Measurements from ENCODE around the gene PCNT. TPM values are rescaled to one million over a fixed set of nuclear protein-coding genes. Genes with fewer than 3 reads are reported as not detected.

PCNT gene
- total RNA-seq, 2 donors from 2014 or later: 58.1 to 120 TPM

GRCh38 chr21:46411691-46412090 is 87.7 kb downstream of the PCNT start:
- DNase-seq (ENCODE audit: low spot score): no peak
- no peak overlapping the region for H3K27ac Mint-ChIP-seq

GRCh38 chr21:46412521-46413364 is 88.8 kb downstream of the PCNT start:
- no peak overlapping the region for H3K27ac Mint-ChIP-seq
- no peaks in the 10 kb centered on the region for H3K9me3 Mint-ChIP-seq
- no peaks in the 10 kb centered on the region for H3K27me3 Mint-ChIP-seq
- DNase-seq (ENCODE audit: low spot score) (no peak), ATAC-seq (no peak)
- no peak overlapping the region for H3K4me3 Mint-ChIP-seq
- peaks cover 13 to 15% of the 10 kb centered on the region in 2 donors for H3K4me1 Mint-ChIP-seq (ENCODE audit: low read depth in 2 of 2)
- peaks cover 4% of the 10 kb centered on the region for H3K36me3 Mint-ChIP-seq

More at GRCh38 chr21:46411691-46412090, 87.7 kb downstream of the PCNT start:
- Mint-ChIP-seq H3K9me3 (no peaks in the 10 kb centered on the region), H3K4me1 (ENCODE audit: low read depth in 2 of 2) (peaks cover 13 to 18% of the 10 kb centered on the region in 2 donors), H3K27me3 (no peaks in the 10 kb centered on the region), H3K36me3 (peaks cover 4% of the 10 kb centered on the region), H3K4me3 (no peak overlapping the region)
- no peak for ATAC-seq

- no peak for DNase-seq (ENCODE audit: low spot score)
- no peaks in the 10 kb centered on the region for H3K9me3 Mint-ChIP-seq
- no peak overlapping the region for H3K27ac Mint-ChIP-seq
- ATAC-seq: no peak
- H3K4me1 Mint-ChIP-seq (ENCODE audit: low read depth in 2 of 2): peaks cover 13 to 14% of the 10 kb centered on the region in 2 donors
- peaks cover under 1% of the 10 kb centered on the region for H3K36me3 Mint-ChIP-seq
- no peak overlapping the region for H3K4me3 Mint-ChIP-seq
- H3K27me3 Mint-ChIP-seq: no peaks in the 10 kb centered on the region
Observed at GRCh38 chr21:46413365-46413696, 89.4 kb downstream of the PCNT start.

GRCh38 chr21:46414965-46415275 is 91.0 kb downstream of the PCNT start:
- ATAC-seq (no peak), DNase-seq (ENCODE audit: low spot score) (no peak)
- Mint-ChIP-seq H3K27me3 (no peaks in the 10 kb centered on the region), H3K9me3 (no peaks in the 10 kb centered on the region), H3K4me3 (no peak overlapping the region), H3K36me3 (no peaks in the 10 kb centered on the region), H3K27ac (no peak overlapping the region), H3K4me1 (ENCODE audit: low read depth in 2 of 2) (peaks cover 7 to 8% of the 10 kb centered on the region in 2 donors)

- H3K9me3 Mint-ChIP-seq: no peaks in the 10 kb centered on the region
- H3K36me3 Mint-ChIP-seq: no peaks in the 10 kb centered on the region
- ATAC-seq (no peak), DNase-seq (ENCODE audit: low spot score) (no peak)
- H3K27ac Mint-ChIP-seq: no peak overlapping the region
- H3K27me3 Mint-ChIP-seq: no peaks in the 10 kb centered on the region
- no peak overlapping the region for H3K4me3 Mint-ChIP-seq
- H3K4me1 Mint-ChIP-seq (ENCODE audit: low read depth in 2 of 2): no peaks in the 10 kb centered on the region
Observed at GRCh38 chr21:46416551-46416950, 92.6 kb downstream of the PCNT start.

GRCh38 chr21:46418265-46418946 is 94.5 kb downstream of the PCNT start:
- Mint-ChIP-seq H3K27me3 (no peaks in the 10 kb centered on the region), H3K4me1 (ENCODE audit: low read depth in 2 of 2) (no peaks in the 10 kb centered on the region), H3K36me3 (no peaks in the 10 kb centered on the region), H3K9me3 (no peaks in the 10 kb centered on the region), H3K4me3 (no peak overlapping the region), H3K27ac (no peak overlapping the region)
- ATAC-seq: no peak
- no peak for DNase-seq (ENCODE audit: low spot score)

GRCh38 chr21:46420241-46421190 is 96.6 kb downstream of the PCNT start:
- no peaks in the 10 kb centered on the region for H3K27me3 Mint-ChIP-seq
- ATAC-seq (no peak), DNase-seq (ENCODE audit: low spot score) (no peak)
- H3K27ac Mint-ChIP-seq: no peak overlapping the region
- H3K9me3 Mint-ChIP-seq: no peaks in the 10 kb centered on the region
- no peaks in the 10 kb centered on the region for H3K36me3 Mint-ChIP-seq
- H3K4me3 Mint-ChIP-seq: no peak overlapping the region
- peaks cover 11 to 12% of the 10 kb centered on the region in 2 donors for H3K4me1 Mint-ChIP-seq (ENCODE audit: low read depth in 2 of 2)

- Mint-ChIP-seq H3K27me3 (no peaks in the 10 kb centered on the region), H3K27ac (no peak overlapping the region), H3K4me1 (ENCODE audit: low read depth in 2 of 2) (peaks cover 13 to 15% of the 10 kb centered on the region in 2 donors), H3K4me3 (no peak overlapping the region), H3K9me3 (no peaks in the 10 kb centered on the region), H3K36me3 (no peaks in the 10 kb centered on the region)
- ATAC-seq: no peak
- DNase-seq (ENCODE audit: low spot score): no peak
Observed at GRCh38 chr21:46421191-46421750, 97.3 kb downstream of the PCNT start.

- no peak for DNase-seq (ENCODE audit: low spot score)
- Mint-ChIP-seq H3K27ac (no peak overlapping the region), H3K36me3 (no peaks in the 10 kb centered on the region), H3K9me3 (no peaks in the 10 kb centered on the region), H3K27me3 (no peaks in the 10 kb centered on the region), H3K4me1 (ENCODE audit: low read depth in 2 of 2) (peaks cover 13 to 15% of the 10 kb centered on the region in 2 donors), H3K4me3 (no peak overlapping the region)
- no peak for ATAC-seq
Observed at GRCh38 chr21:46421756-46422555, 98.0 kb downstream of the PCNT start.

GRCh38 chr21:46422636-46423241 is 98.8 kb downstream of the PCNT start:
- ATAC-seq (no peak), DNase-seq (ENCODE audit: low spot score) (no peak)
- H3K27ac Mint-ChIP-seq: no peak overlapping the region
- no peak overlapping the region for H3K4me3 Mint-ChIP-seq
- H3K27me3 Mint-ChIP-seq: no peaks in the 10 kb centered on the region
- H3K4me1 Mint-ChIP-seq (ENCODE audit: low read depth in 2 of 2): peaks cover 13 to 18% of the 10 kb centered on the region in 2 donors
- H3K9me3 Mint-ChIP-seq: no peaks in the 10 kb centered on the region
- no peaks in the 10 kb centered on the region for H3K36me3 Mint-ChIP-seq

GRCh38 chr21:46423546-46424038 is 99.6 kb downstream of the PCNT start:
- ATAC-seq (no peak), DNase-seq (ENCODE audit: low spot score) (no peak)
- Mint-ChIP-seq H3K4me3 (peak overlapping the region; percentile 60), H3K27me3 (no peaks in the 10 kb centered on the region), H3K4me1 (ENCODE audit: low read depth in 2 of 2) (peaks cover 13 to 18% of the 10 kb centered on the region in 2 donors), H3K36me3 (no peaks in the 10 kb centered on the region), H3K27ac (peak overlapping the region; percentile 76 to 83), H3K9me3 (no peaks in the 10 kb centered on the region)

- Mint-ChIP-seq H3K9me3 (no peaks in the 10 kb centered on the region), H3K4me1 (ENCODE audit: low read depth in 2 of 2) (peaks cover 13 to 18% of the 10 kb centered on the region in 2 donors), H3K36me3 (no peaks in the 10 kb centered on the region), H3K27me3 (no peaks in the 10 kb centered on the region), H3K27ac (peak overlapping the region; percentile 76 to 83), H3K4me3 (peak overlapping the region; percentile 60)
- DNase-seq (ENCODE audit: low spot score) (no peak), ATAC-seq (peak; percentile 63 to 66)
Observed at GRCh38 chr21:46424039-46424591, 100.2 kb downstream of the PCNT start.
